Islet precursor cell (in vitro differentiated cells): Measurements from ENCODE around the gene LGALS4.
A peak's percentile ranks its signal among the peaks of the same experiment; 100 is the strongest.
"Not testable (repeated sequence)": the region's sequence is repeated elsewhere in the genome, so short reads cannot be mapped to it uniquely, and the experiment has no call there.

Experiments used
- DNase-seq: peaks from one replicate; pipeline ENCODE4 v3.0.0-alpha.2; 2018

LGALS4 gene

DNA sequence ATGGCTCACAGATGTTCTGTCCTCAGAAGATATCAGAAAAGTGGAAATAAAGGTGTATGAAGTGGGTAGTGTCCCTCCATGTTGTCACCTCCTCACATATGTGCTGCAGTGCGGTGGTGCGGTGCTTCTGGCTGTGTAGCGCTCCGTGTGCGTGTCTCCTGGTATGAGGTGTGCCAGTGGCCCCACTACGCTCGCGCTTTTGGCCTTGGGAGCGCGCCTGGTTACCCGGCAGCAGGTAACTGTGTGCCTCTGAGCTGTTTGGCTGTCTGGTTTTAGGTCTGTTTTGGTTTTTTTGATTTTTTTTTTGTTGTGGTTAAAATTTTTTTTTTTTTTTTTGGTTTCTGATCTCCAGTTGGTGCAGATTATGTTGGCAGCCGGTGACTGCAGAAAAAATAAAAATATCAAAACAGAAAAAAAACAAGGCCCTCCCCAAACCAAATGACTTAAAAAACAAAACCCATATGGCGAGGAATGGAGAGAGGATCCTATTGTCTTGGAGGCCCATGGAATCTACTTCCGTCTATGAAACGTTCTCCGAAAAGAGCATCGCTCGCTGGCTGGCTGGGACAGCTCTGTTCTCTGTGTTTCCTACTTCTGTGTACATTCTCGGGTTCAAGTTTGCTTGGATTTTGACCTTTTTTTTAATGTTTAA, 29.2 kb upstream of the LGALS4 start:
- DNase-seq = no peak

DNA sequence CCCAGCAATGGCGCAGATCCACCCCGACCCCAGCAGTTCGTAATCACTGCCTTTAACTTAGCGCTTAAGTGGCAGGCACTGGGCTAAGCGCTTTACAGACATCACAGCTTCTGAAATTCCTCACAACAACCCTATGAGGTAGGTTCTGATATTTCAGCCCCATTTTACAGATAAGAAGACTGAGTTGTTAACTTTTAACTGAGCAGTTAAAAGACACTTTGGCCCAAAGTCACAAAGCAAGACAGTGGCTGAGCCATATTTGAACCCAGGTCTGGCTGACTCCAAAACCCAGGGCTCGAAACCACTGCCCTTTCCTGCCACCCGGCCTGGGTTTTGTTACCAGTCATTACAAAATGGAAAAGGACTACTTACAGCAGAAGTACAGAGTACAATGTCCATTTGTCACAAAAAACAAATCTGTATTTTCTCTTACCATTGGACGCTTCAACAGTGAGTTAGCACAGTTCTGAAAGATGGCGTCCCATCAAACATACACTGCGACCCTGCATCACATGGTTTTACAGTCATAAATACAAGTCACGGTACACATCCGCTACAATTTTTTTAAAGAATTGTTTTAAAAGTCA, 28.5 kb upstream of the LGALS4 start:
- no peak for DNase-seq

DNA sequence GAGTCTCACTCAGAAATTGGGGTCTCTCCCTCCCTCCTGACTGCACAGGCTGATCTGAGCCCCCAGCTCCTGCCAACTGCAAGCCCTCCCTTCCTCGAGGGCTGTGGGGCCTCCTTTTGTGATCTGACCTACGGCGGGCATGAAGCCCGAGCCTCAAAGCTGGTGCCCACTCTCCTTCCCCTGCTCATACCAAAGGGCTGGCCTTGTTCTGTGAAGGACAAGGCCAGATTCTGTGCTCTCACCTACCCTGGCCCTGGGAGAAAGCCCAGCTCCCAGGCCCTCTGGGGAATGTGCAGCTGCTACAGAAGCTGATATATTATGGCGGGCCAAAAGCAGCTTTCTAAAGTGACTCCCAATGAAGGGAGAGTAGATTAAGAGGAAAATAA, 27.8 kb upstream of the LGALS4 start:
- no peak for DNase-seq

DNA sequence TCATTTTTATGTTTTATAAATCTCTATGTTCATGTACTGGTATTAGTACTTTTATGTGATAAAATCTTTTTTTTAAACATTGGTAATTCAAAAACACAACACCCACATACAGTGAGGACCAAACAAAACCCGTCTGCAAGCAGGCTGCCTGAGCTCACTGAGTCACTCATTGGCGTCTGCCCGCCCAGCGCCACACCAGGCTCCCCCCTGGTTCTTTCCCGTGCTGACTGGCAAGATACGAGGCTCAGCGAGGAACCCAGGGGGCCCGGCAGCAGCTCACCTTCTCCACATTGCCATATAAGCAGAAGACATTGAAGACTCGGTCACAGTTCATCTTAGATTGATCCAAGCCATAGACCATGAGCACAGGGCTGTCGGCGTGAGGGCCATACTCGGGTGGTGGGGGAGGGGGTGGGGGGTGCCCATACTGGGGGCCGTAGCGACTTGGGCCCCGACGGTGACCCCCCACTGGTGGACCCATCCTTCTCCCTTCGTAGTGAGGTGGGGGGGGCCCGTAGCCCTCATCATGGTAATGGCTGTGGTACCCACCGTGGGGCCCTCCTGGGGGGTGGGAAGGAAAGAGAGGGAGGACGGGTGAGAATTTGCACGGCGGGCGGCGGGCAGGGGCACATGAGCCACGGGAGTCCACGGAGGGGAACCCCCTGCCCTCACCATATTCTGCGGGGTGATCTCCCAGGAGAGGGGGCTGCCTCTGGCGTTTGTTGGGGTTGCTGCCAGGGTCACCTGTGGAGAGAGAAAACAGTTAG, 27.3 kb upstream of the LGALS4 start:
- DNase-seq = no peak

DNA sequence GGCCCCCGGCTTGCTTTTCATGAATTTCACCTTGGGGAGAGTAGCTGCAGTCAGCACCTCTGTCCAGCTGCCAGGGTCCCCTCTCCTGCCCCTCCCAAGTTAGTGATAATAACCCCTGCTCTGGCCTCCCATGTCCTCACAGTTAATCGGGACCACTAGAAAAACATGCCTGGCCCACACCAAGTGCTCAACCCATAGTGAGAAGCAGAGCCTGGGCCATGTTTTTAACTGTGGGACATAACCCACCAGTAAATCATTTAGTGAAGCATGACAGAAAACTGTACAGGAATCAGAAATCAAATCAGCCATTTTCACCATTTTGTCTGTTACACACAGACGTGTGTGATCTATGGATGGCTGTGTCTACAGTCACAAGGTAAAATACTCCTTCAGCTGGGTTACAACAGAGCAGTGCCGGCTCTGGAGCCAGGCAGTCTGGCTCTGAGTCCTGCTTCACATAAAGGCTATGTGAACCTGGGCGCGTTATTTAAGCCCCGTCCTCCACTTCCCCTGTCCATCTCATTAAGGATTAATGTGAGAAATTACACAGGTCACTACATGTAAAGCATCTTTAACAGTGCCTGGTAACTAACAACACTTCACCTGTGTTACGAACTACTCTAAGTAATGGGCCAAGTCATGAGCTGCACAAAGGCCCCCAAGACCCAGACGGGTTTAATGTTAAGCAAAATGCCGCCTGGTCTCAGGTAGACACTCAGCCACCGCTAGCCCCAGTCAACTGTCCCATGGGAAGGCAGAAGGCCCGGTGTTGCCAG, 26.4 kb upstream of the LGALS4 start:
- DNase-seq = no peak

DNA sequence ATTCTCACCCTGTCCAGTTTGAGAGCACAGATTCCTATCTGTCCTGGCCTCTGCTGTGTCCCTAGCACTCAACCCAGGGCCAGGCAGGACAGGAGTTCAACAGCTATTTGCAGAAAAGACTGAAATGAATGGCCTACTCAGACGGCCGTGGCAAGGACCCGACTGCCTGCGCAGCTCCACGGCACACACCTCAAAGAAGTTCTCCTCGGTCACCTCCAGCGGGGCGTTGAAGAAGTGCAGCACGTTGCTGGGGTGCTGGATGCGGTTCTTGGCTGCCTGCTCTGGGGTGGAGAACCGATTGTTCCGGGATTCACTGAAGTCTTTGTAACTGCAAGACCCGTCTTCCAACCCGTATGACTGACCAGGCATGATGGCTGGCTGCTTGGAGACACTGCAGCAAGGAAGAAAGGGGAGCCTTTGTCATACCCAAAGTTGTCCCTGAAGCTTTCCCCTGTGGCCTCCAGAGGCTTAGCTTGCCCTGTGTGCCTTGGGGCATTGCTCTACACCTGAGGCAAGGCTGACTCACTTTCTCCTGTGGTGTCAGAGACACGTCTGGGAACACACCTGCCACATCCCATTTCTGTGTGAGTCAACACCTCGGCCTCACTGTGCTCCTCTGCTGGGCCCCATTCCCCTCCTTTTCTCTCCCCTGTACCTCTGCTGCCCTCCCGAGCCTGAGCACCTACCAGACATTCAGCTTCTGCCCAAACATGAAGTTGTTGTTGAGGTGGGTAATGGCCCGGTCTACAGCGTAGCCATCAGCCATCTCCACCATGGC, 25.7 kb upstream of the LGALS4 start:
- DNase-seq = peak; percentile 93

DNA sequence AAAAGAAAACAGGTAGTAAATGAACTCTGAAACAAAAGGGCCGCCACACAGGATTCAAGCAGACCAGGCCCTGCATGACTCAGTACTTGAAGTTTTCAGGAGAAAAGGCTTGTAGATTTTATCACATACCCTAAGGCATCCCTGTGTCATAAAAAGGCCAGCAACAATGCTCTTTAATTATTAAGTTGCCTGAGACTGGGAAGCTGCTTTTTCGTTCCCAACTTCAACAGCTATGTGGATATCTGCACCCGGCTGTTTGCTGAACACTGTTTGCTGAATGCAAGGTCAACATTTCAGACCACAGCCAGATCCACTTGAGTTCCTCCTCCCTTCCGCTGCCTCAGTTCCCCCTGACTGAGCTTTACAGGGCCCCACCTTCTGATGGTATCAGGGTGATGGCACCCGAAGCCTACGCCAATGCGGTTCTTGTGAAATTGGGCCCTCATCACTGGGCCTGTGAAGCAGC, 24.9 kb upstream of the LGALS4 start:
- DNase-seq = peak; percentile 94

DNA sequence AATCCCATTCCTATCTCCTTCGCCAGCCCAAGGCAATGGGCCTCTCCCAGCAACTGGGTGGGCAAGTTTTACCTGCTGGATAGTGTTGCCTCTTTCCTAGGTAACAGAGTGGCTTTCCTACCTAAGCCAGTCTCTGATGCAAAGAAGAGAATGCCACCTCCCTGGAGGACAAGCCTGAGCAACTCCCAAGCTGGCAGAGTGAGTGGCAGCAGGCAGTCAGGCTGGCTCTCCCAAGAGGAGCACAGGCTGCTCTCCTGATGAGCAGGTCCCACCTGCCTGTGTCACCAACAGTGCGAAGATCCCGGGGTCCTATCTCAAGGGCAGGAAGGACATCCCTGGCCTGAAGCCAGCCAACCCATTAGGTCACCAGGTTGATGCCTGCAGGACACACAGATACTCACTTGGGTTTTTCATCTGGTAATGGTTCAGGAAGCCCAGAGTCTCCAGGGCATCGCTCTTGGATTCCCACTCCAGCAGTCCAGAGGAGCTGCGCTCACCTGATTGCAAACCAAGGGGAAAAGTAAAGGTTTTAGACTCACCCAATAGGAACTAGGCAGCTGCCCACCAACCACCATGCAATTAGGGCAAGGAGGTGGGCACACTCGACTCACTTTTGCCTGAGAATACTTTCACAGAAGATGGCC, 24.4 kb upstream of the LGALS4 start:
- no peak for DNase-seq

DNA sequence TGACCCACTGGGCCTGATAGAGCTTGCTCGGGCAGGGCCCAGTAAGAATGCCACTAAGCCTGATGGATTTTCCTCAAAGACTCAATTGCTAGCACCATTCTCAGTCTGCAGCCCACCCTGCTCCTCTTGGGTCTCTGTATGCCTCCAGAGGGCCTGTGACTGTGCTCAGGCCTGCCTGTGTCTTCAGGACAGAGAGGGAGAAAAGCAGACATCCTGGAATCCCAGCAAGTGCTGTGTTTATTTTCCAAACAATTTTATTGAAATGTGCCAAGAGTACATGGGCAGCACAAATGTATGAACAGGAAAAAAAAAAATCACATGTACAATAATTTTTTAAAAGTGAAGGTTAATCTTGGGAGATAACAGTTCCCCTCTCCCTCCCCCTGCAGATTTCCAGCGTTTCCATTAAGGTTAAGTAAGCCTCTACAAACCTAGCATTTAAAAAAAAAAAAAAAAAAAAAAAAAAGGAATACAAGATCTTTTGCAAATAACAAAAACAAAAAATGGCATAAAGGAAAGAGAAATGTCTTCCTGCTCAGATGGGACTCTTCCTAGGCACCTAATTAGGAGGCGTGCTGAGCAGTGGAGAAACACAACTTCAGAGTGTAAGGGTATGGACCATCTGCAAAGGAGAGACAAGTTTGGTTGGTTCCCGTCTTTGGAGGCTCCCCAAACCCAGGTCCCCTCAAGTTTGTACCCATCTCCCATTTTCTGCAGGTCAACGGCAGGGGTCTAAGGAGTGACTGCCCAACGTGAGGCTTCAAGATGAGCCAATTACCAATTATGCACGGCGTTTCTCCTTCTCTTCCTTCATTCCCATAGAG, 23.6 kb upstream of the LGALS4 start:
- no peak for DNase-seq

DNA sequence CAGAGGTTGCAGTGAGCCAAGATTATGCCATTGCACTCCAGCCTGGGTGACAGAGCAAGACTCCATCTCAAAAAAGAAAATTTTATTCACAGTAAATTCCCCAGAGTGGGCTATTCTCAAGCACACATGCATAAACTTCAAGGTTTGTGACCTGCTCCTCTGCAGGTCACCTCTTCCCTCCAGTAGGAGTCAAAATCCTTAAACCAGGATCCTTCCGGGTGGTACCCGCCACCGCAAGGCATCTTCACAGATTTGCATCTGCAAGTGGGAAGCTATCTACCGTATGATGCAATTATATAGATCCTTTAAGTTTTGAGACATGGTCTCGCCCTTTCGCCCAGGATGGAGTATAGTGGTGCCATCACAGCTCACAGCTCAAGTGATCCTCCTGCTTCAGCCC, 21.8 kb upstream of the LGALS4 start:
- DNase-seq = no peak

DNA sequence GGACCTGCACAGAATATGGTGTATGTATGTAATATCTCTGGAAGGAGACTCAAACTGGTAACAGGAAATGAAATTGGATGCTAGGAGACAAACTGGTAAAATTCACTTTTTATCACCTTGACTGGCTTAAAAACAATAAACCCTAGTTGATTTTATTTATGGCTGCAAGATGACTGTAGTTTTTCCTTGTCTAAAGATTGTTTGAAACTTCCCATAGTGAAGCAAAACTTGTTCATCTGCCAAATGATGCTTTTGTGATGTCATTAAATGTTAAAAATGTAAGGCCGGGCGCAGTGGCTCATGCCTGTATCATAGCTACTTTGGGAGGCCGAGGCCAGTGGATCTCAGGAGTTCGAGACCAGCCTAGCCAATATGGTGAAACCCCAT, 21.4 kb upstream of the LGALS4 start:
- no peak for DNase-seq

DNA sequence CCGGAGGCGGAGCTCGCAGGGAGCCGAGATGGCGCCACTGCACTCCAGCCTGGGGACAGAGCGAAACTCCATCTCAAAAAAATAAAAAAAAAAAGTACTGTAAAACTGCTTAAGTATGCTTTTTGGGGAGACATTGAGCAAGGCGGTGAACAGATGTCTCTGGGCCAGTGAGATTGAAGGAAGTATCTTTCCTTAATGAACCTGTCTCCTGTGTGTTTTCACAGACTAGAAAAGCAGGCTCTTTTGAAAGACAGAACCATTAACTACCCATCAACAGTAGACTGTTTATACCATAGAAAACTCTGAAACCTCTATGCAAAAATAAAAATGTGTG, 20.3 kb upstream of the LGALS4 start:
- no peak for DNase-seq

DNA sequence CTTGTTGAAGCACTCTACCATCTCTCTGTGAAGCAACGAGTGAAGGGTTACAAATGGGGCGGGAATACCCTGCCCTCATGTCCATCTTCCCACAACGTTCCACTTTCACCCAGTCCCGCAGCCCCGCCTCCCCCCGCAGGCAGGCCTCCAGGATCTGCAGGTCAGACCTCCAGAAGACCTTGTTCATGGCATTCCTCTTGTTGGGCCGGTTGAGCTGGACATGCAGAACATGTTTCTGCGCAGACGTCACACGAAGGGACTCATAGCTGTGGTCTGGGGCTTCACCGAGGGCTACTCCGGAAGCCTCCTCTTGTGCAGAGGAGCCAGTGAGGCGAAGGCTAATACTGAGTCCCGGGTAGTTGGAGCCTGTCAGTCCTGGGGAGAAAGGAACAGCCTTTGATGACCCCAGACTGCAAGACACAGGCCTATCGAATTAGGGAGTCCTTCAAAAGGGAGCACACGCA, 18.4 kb upstream of the LGALS4 start:
- peak; percentile 99 for DNase-seq

DNA sequence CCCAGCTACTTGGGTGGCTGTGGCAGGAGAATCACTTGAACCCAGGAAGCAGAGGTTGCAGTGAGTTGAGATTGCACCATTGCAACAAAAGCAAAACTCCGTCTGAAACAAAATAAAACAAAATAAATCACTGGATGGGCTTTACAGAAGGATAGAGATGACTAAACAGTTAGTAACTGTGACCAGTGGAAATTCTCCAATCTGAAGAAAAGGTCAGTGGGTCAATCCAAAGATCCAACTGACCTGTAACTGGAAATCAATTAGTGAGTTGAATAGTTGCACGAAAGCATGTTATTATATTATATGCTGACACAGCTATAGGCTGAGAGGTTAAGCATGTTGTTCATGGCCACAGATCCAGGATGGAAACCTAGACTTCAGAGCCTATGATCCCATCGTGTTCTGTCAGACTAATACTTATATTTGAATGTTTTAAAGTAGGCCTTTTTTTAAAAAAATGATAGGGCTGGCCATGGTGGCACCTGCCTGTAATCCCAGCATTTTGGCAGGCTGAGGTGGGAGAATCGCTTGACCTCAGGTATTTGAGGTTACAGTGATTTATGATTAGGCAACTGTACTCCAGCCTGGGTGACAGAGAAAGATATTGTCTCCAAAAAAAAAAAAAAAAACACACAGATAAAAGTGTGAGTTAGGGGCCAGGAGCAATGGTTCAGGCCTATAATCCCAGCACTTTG, 17.4 kb upstream of the LGALS4 start:
- no peak for DNase-seq

DNA sequence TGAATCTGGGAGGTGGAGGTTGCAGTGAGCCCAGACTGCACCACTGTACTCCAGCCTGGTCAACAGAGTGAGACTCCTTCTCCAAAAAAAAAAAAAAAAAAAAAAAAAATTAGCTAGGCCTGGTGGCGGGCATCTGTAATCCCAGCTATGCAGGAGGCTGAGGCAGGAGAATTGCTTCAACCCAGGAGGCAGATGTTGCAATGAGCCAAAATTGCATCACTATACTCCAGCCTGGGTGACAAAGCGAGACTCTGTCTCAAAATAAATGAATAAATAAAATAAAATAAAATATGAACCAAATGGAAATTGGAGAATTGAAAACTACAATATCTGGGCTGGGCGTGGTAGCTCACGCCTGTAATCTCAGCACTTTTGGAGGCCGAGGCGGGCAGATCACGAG, 16.5 kb upstream of the LGALS4 start:
- DNase-seq = not testable (repeated sequence)

DNA sequence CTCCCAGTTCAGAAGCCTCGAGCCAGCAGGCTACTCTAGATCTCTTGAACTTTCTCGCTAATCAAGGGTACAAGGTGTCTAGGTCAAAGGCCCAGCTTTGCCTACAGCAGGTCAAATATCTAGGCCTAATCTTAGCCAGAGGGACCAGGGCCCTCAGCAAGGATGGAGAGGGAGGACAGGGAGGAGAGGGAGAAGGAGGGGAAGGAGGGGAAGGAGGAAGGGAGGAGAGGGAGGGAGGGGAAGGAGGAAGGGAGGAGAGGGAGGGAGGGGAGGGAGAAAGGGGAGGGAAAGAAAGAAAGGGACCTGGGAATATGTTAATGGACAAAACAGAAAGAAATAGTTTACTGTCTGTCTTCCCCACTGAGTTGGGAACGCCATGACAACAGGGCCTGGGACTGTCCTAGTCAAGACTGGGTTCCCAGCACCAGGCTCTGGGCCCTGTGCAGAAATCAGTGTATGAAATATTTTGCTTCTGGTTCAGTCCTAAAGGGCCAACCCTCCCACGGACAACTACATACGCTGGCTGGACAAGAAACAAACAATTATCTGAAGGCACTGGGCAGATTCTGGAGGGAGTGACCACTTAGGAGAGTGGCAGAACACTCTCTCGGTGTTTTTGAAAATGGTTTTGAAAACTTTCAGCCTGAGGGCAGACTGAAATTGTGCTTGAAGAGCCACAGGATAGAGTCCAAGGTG, 14.3 kb upstream of the LGALS4 start:
- DNase-seq = no peak

DNA sequence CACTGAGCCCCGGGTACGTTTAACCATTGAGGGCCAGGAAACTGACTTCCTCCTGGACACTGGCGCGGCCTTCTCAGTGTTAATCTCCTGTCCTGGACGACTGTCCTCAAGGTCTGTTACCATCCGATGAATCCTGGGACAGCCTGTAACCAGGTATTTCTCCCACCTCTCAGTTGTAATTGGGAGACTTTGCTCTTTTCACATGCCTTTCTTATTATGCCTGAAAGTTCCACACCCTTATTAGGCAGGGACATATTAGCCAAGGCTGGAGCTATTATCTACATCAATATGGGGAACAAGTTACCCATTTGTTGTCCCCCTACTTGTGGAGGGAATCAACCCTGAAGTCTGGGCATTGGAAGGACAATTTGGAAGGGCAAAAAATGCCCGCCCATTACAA, 13.2 kb upstream of the LGALS4 start:
- not testable (repeated sequence) for DNase-seq

DNA sequence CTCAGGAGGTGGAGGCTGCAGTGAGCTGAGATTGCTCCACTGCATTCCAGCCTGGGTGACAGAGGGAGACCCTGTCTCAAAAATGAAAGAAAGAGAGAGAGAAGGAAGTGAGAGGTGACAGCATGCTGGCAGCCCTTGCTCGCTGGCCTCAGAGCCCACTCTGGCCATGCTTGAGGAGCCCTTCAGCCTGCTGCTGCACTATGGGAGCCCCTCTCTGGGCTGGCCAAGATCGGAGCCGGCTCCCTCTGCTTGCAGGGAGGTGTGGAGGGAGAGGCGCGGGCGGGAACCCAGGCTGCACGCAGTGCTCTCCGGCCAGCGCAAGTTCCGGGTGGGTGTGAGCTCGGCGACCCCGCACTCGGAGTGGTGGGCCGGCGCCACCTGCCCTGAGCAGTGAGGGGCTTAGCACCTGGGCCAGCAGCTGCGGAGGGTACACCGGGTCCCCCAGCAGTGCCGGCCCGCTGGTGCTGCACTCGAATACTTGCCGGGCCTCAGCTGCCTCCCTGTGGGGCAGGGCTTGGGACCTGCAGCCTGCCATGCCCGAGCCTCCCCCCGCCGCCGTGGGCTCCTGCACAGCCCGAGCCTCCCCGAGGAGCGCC, 8.6 kb upstream of the LGALS4 start:
- DNase-seq = not testable (repeated sequence)

DNA sequence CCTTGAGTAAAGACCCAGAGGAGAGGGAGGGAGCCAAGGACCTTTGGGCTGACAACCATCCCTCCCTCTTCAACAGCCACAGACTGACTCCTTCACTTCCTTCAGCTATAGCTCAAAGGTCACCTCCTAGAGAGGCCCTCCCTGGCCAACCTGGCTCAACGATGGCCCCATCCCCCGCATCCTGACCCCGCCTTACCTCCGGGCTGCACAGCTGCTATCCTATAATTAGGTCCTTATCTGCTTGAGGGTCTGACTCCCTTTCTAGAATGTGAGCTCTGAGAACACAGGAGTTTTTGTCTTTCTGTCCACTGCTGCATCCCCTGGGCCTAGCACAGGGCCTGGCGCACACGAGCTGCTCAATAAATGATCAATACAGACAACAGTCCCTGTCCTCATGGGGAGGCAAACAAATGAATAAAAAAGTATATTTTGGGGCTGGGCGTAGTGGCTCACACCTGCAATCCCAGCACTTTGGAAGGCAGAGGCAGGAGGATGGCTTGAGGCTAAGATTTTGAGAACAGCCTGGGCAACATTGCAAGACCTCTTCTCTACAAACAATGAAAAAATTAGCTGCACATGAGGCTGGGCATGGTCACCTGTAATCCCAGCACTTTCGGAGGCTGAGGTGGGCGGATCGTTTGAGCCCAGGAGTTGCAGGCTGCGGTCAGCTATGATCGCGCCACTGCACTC, 6.6 kb upstream of the LGALS4 start:
- peak; percentile 89 for DNase-seq
